HepG2 (cell line): Measurements from ENCODE around the gene U2AF2. TPM values are rescaled to one million over a fixed set of nuclear protein-coding genes. Genes with fewer than 3 reads are reported as not detected.

ENCODE experiments used
- BHLHE40 ChIP-seq: IDR thresholded peaks from 2 replicates; pipeline ENCODE4 v1.6.1; 2011; ENCODE audit warnings: low read length, improper control_type of control experiment
- DNMT1 ChIP-seq: sonication (generic); formaldehyde crosslinking; IDR thresholded peaks from 2 replicates; pipeline ENCODE4 v1.5.1; 2020; ENCODE audit warnings: mild to moderate bottlenecking, missing genetic modification reagents
- HOXA3 ChIP-seq: sonication (generic); formaldehyde crosslinking; IDR thresholded peaks from 2 replicates; pipeline ENCODE4 v1.5.0; 2020; ENCODE audit warnings: missing genetic modification reagents
- MTERF4 ChIP-seq: sonication (generic); formaldehyde crosslinking; IDR thresholded peaks from 2 replicates; pipeline ENCODE4 v1.8.0; 2023; ENCODE audit warnings: mild to moderate bottlenecking, missing genetic modification reagents
- PATZ1 ChIP-seq: sonication (generic); formaldehyde crosslinking; IDR thresholded peaks from 2 replicates; pipeline ENCODE4 v1.4.0; 2020; ENCODE audit warnings: missing genetic modification reagents
- RFXAP ChIP-seq: sonication (generic); formaldehyde crosslinking; IDR thresholded peaks from 2 replicates; pipeline ENCODE4 v1.4.0; 2020; ENCODE audit warnings: missing genetic modification reagents, borderline replicate concordance
- SALL1 ChIP-seq: sonication (generic); formaldehyde crosslinking; IDR thresholded peaks from 2 replicates; pipeline ENCODE4 v1.8.0; 2022; ENCODE audit warnings: mild to moderate bottlenecking, missing genetic modification reagents
- SAP130 ChIP-seq: IDR thresholded peaks from 2 replicates; pipeline ENCODE4 v1.6.1; 2016; ENCODE audit warnings: low read depth
- SIN3A ChIP-seq: IDR thresholded peaks from 2 replicates; pipeline ENCODE4 v1.6.1; 2011; ENCODE audit warnings: low read depth, mild to moderate bottlenecking, control low read depth, low read length, borderline replicate concordance
- SOX6 ChIP-seq, 2 experiments: fragments of 450-650 bp in 1 of 2; sonication (generic) in 1 of 2; formaldehyde crosslinking in 1 of 2; IDR thresholded peaks; 2 replicates each; pipeline versions ENCODE4 v1.4.0 to v1.6.1; 2017 to 2020; ENCODE audit warnings: antibody characterized with exemption in 1 of 2, mild to moderate bottlenecking in 1 of 2, missing genetic modification reagents in 1 of 2
- TBX2 ChIP-seq: sonication (generic); formaldehyde crosslinking; IDR thresholded peaks from 2 replicates; pipeline ENCODE4 v1.5.0; 2020; ENCODE audit warnings: missing genetic modification reagents, mild to moderate bottlenecking, borderline replicate concordance
- TIGD3 ChIP-seq: sonication (generic); formaldehyde crosslinking; IDR thresholded peaks from 2 replicates; pipeline ENCODE4 v1.5.1; 2020; ENCODE audit warnings: mild to moderate bottlenecking, missing genetic modification reagents, borderline replicate concordance
- UBTF ChIP-seq: sonication (generic); formaldehyde crosslinking; IDR thresholded peaks from 2 replicates; pipeline ENCODE4 v1.4.0; 2020; ENCODE audit warnings: mild to moderate bottlenecking, missing genetic modification reagents
- ZFX ChIP-seq: sonication (generic); formaldehyde crosslinking; IDR thresholded peaks from 2 replicates; pipeline ENCODE4 v1.4.0; 2020; ENCODE audit warnings: mild to moderate bottlenecking, low read depth, missing genetic modification reagents, moderate library complexity
- ZNF331 ChIP-seq: sonication (generic); formaldehyde crosslinking; IDR thresholded peaks from 2 replicates; pipeline ENCODE4 v1.4.0; 2020; ENCODE audit warnings: missing genetic modification reagents
- ZNF564 ChIP-seq: sonication (generic); formaldehyde crosslinking; IDR thresholded peaks from 2 replicates; pipeline ENCODE4 v1.8.1; 2023; ENCODE audit warnings: mild to moderate bottlenecking, missing genetic modification reagents
- ZNF639 ChIP-seq: conservative IDR thresholded peaks from 2 replicates; pipeline ENCODE4 v1.6.1; 2018; ENCODE audit warnings: missing genetic modification reagents
- ZNF788 ChIP-seq: sonication (generic); formaldehyde crosslinking; IDR thresholded peaks from 2 replicates; pipeline ENCODE4 v1.5.0; 2020; ENCODE audit warnings: mild to moderate bottlenecking, missing genetic modification reagents, borderline replicate concordance
- ZNF883 ChIP-seq: sonication (generic); formaldehyde crosslinking; IDR thresholded peaks from 2 replicates; pipeline ENCODE4 v1.5.1; 2020; ENCODE audit warnings: mild to moderate bottlenecking, missing genetic modification reagents; ENCODE audit errors: not compliant biosample characterization
- polyA plus RNA-seq, 8 experiments: library from polyadenylated mRNA; depleted of rRNA in 3 of 8; stranded (reverse) in 7 of 8; unstranded in 1 of 8; fragments of >200 nt; fragmentation: Illumina TruSeq in 4 of 8; extraction: Trizol in 4 of 8; gene quantifications; 2 replicates each; pipeline versions ENCODE4 v1.2.1 to v1.2.3, GENCODE V29; 2011 to 2016; ENCODE audit warnings: low read depth in 4 of 8, missing spikeins in 1 of 8, mixed read lengths in 1 of 8; ENCODE audit not compliant: insufficient read depth in 1 of 8
- total RNA-seq, 5 experiments: library from RNA; depleted of rRNA; stranded (reverse); fragments of >200 nt; fragmentation: Illumina TruSeq; extraction: Trizol; gene quantifications; 2 replicates each; pipeline ENCODE4 v1.2.3, GENCODE V29; 2016; ENCODE audit warnings: low read depth in 1 of 5

The U2AF2 gene
- total and polyA plus RNA-seq, 2 of the 13 experiments (the other 11 are each of a cell fraction or from before 2014, with no cell fraction given): 84.3 to 124 TPM

- TF ChIP-seq MTERF4 (CRISPR knock-in tag) (0 out of 2 replicates have a peak, but pooled peaks have one; percentile 22), HOXA3 (peak; percentile 30; the same call in 1 of the 2 replicates), PATZ1 (peak; percentile 87), TIGD3 (CRISPR knock-in tag) (no peak), DNMT1 (0 out of 2 replicates have a peak, but pooled peaks have one; percentile 58), BHLHE40 (no peak), ZNF788 (CRISPR knock-in tag) (peak; percentile 37; the same call in 1 of the 2 replicates), SAP130 (no peak; the same call in 1 of the 2 replicates), SOX6 (IDR thresholded peaks at IDR 0.05) (no peak), SOX6 (CRISPR knock-in tag; IDR thresholded peaks at IDR 0.05) (no peak), ZNF883 (peak; percentile 45), SIN3A (peak; percentile 43; the same call in 1 of the 2 replicates), ZNF639 (peak; percentile 9; the same call in 1 of the 2 replicates), ZNF331 (CRISPR knock-in tag) (0 out of 2 replicates have a peak, but pooled peaks have one; percentile 22), UBTF (0 out of 2 replicates have a peak, but pooled peaks have one; percentile 23), ZNF564 (no peak), ZFX (CRISPR knock-in tag) (0 out of 2 replicates have a peak, but pooled peaks have one; percentile 11), SALL1 (CRISPR knock-in tag) (0 out of 2 replicates have a peak, but pooled peaks have one; percentile 26), TBX2 (CRISPR knock-in tag) (peak; percentile 33; the same call in 1 of the 2 replicates), RFXAP (CRISPR knock-in tag) (peak; percentile 96)
Observed at GRCh38 chr19:55605637-55606470, 49.0 kb upstream of the U2AF2 start, which contains the start of gene ZNF865 (continued).
